Activated naive CD8-positive, alpha-beta T cell treated with anti-CD3 and anti-CD28 coated beads, Interleukin-2, amount 50 U/mL, for 24 hours (primary cell): ENCODE data around the gene PLP2.
A peak's percentile ranks its signal among the peaks of the same experiment; 100 is the strongest.
"Not testable (repeated sequence)": the region's sequence is repeated elsewhere in the genome, so short reads cannot be mapped to it uniquely, and the experiment has no call there.

Source experiments
- ATAC-seq: fragments of 150-1000 bp; cut with Tn5 transposase; one replicate; pipeline ENCODE4 v1.10.0; 2021
- DNase-seq: peaks from one replicate; pipeline ENCODE4 v3.0.0; 2021
- H3K27ac Mint-ChIP-seq: one replicate; pipeline ENCODE4 v1.8.0; 2021; ENCODE audit warnings: mild to moderate bottlenecking, mixed read lengths
- H3K27me3 Mint-ChIP-seq: one replicate; pipeline ENCODE4 v1.8.0; 2021; ENCODE audit warnings: mixed read lengths
- H3K36me3 Mint-ChIP-seq: one replicate; pipeline ENCODE4 v1.8.0; 2021; ENCODE audit warnings: low read depth, mixed read lengths
- H3K4me1 Mint-ChIP-seq: one replicate; pipeline ENCODE4 v1.8.0; 2021; ENCODE audit warnings: mixed read lengths
- H3K4me3 Mint-ChIP-seq: one replicate; pipeline ENCODE4 v1.8.0; 2021; ENCODE audit warnings: mild to moderate bottlenecking, moderate library complexity, mixed read lengths
- H3K9me3 Mint-ChIP-seq: one replicate; pipeline ENCODE4 v1.8.0; 2021; ENCODE audit warnings: mixed read lengths

The PLP2 gene

GRCh38 chrX:49173544-49173943 is 1.8 kb downstream of the PLP2 start:
- H3K27ac Mint-ChIP-seq, result peak overlapping the region; percentile 76

GRCh38 chrX:49174723-49175122 is 3.0 kb downstream of the PLP2 start:
- DNase-seq (no peak), ATAC-seq (no peak)
- Mint-ChIP-seq H3K9me3 (no peaks in the 10 kb centered on the region), H3K36me3 (peaks cover 24% of the 10 kb centered on the region), H3K4me1 (peaks cover 27% of the 10 kb centered on the region), H3K27ac (no peak overlapping the region), H3K4me3 (peak overlapping the region; percentile 40), H3K27me3 (no peaks in the 10 kb centered on the region)

More at GRCh38 chrX:49173544-49173943, 1.8 kb downstream of the PLP2 start:
- Mint-ChIP-seq H3K4me3 (peak overlapping the region; percentile 88), H3K4me1 (peaks cover 32% of the 10 kb centered on the region), H3K36me3 (peaks cover 20% of the 10 kb centered on the region)
- not testable (repeated sequence) for H3K27me3 Mint-ChIP-seq, H3K9me3 Mint-ChIP-seq, ATAC-seq, DNase-seq

- Mint-ChIP-seq H3K4me1 (peaks cover 27% of the 10 kb centered on the region), H3K4me3 (no peak overlapping the region), H3K9me3 (no peaks in the 10 kb centered on the region), H3K27ac (no peak overlapping the region), H3K36me3 (peaks cover 26% of the 10 kb centered on the region), H3K27me3 (no peaks in the 10 kb centered on the region)
- no peak for ATAC-seq
- no peak for DNase-seq
Observed at GRCh38 chrX:49175435-49176274, 4.0 kb downstream of the PLP2 start.

- no peak overlapping the region for H3K27ac Mint-ChIP-seq
- no peak for DNase-seq
- H3K4me1 Mint-ChIP-seq, result peaks cover 27% of the 10 kb centered on the region
- peaks cover 26% of the 10 kb centered on the region for H3K36me3 Mint-ChIP-seq
- no peak overlapping the region for H3K4me3 Mint-ChIP-seq
- no peaks in the 10 kb centered on the region for H3K9me3 Mint-ChIP-seq
- no peak for ATAC-seq
- no peaks in the 10 kb centered on the region for H3K27me3 Mint-ChIP-seq
Observed at GRCh38 chrX:49176421-49177326, 5.0 kb downstream of the PLP2 start.

- Mint-ChIP-seq H3K4me1 (peaks cover 27% of the 10 kb centered on the region), H3K9me3 (no peaks in the 10 kb centered on the region), H3K27ac (peak overlapping the region; percentile 46), H3K36me3 (peaks cover 29% of the 10 kb centered on the region), H3K27me3 (no peaks in the 10 kb centered on the region), H3K4me3 (no peak overlapping the region)
- no peak for DNase-seq
- ATAC-seq, result peak; percentile 51
Observed at GRCh38 chrX:49177338-49177833, 5.7 kb downstream of the PLP2 start.

GRCh38 chrX:49177873-49178480 is 6.3 kb downstream of the PLP2 start:
- Mint-ChIP-seq H3K27me3 (no peaks in the 10 kb centered on the region), H3K9me3 (no peaks in the 10 kb centered on the region), H3K4me3 (no peak overlapping the region), H3K27ac (no peak overlapping the region), H3K36me3 (peaks cover 29% of the 10 kb centered on the region), H3K4me1 (peaks cover 24% of the 10 kb centered on the region)
- no peak for ATAC-seq
- DNase-seq, result no peak

- Mint-ChIP-seq H3K9me3 (no peaks in the 10 kb centered on the region), H3K4me1 (peaks cover 18% of the 10 kb centered on the region), H3K27ac (no peak overlapping the region), H3K36me3 (peaks cover 25% of the 10 kb centered on the region), H3K27me3 (no peaks in the 10 kb centered on the region), H3K4me3 (no peak overlapping the region)
- no peak for ATAC-seq
- no peak for DNase-seq
Observed at GRCh38 chrX:49178537-49178936, 6.8 kb downstream of the PLP2 start.

- Mint-ChIP-seq H3K27ac (peak overlapping the region; percentile 8), H3K36me3 (peaks cover 25% of the 10 kb centered on the region), H3K4me3 (no peak overlapping the region), H3K27me3 (no peaks in the 10 kb centered on the region), H3K4me1 (peaks cover 17% of the 10 kb centered on the region), H3K9me3 (no peaks in the 10 kb centered on the region)
- DNase-seq, result no peak
- ATAC-seq, result no peak
Observed at GRCh38 chrX:49179358-49179757, 7.7 kb downstream of the PLP2 start.

- no peaks in the 10 kb centered on the region for H3K9me3 Mint-ChIP-seq
- ATAC-seq (no peak), DNase-seq (no peak)
- no peak overlapping the region for H3K27ac Mint-ChIP-seq
- H3K4me1 Mint-ChIP-seq, result peaks cover 14% of the 10 kb centered on the region
- peaks cover 13% of the 10 kb centered on the region for H3K36me3 Mint-ChIP-seq
- no peaks in the 10 kb centered on the region for H3K27me3 Mint-ChIP-seq
- H3K4me3 Mint-ChIP-seq, result no peak overlapping the region
Observed at GRCh38 chrX:49183701-49184281, 12.1 kb downstream of the PLP2 start.

GRCh38 chrX:49184294-49185281 is 12.9 kb downstream of the PLP2 start:
- Mint-ChIP-seq H3K27ac (peak overlapping the region; percentile 54), H3K4me1 (peaks cover 17% of the 10 kb centered on the region), H3K36me3 (peaks cover 9% of the 10 kb centered on the region), H3K4me3 (peak overlapping the region; percentile 82), H3K9me3 (no peaks in the 10 kb centered on the region), H3K27me3 (no peaks in the 10 kb centered on the region)
- DNase-seq (peak; percentile 48), ATAC-seq (peak; percentile 75)

GRCh38 chrX:49186125-49187027 is 14.7 kb downstream of the PLP2 start, which contains the start of gene PRICKLE3:
Gene PRICKLE3, minus strand, starts transcription at chrX:49186373. Its CDS starts 76 bp downstream, at chrX:49186297.
- H3K36me3 Mint-ChIP-seq, result peaks cover 8% of the 10 kb centered on the region

GRCh38 chrX:49187028-49187394 is 15.3 kb downstream of the PLP2 start:
- ATAC-seq (no peak), DNase-seq (no peak)
- H3K4me1 Mint-ChIP-seq, result peaks cover 24% of the 10 kb centered on the region
- H3K27me3 Mint-ChIP-seq, result no peaks in the 10 kb centered on the region
- H3K4me3 Mint-ChIP-seq, result no peak overlapping the region
- H3K27ac Mint-ChIP-seq, result peak overlapping the region; percentile 62
- H3K36me3 Mint-ChIP-seq, result peaks cover 8% of the 10 kb centered on the region
- H3K9me3 Mint-ChIP-seq, result no peaks in the 10 kb centered on the region

More at GRCh38 chrX:49186125-49187027, 14.7 kb downstream of the PLP2 start, which contains the start of gene PRICKLE3:
- Mint-ChIP-seq H3K4me3 (peak within 1 kb of the TSS; percentile 82), H3K27ac (peak within 1 kb of the TSS; percentile 62), H3K4me1 (peaks cover 24% of the 10 kb centered on the region), H3K9me3 (no peaks in the 10 kb centered on the region), H3K27me3 (no peaks in the 10 kb centered on the region)
- ATAC-seq (peak; percentile 22), DNase-seq (peak; percentile 79)
